ENCODE data around the gene CPNE8.

CPNE8 gene

DNA sequence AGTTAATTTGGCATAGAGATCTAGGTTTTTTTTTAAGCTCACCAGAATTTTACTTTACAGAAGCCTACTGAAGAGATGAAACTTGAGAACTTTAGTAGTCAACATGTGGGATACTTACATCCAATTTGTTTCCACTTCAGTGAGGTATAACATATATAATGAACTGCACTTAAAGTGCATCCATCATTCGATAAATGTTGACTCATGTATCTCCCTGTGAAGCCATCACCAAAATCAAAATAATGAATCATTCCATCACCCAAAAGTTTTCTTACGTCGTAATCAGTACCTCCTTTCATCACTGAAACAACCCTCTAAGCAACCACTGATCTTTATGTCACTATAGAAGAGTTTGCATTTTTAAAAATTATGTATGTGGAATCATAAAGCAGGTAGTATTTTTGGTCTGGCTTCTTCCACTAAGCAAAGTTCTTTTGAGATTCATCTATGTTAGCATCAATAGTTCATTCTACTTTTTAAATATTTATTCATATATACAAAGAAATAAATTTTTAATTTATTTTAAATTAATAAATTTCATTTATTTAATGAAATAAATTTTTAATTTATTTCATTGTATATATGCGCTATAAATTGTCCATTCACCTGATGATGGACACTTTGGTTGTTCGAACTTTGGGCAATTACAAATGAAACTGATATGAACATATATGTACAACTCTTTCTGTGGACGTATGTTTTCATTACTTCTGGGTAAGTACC lies 2.0 kb upstream of the CPNE8 start:
- TF ChIP-seq, protein P1, sequence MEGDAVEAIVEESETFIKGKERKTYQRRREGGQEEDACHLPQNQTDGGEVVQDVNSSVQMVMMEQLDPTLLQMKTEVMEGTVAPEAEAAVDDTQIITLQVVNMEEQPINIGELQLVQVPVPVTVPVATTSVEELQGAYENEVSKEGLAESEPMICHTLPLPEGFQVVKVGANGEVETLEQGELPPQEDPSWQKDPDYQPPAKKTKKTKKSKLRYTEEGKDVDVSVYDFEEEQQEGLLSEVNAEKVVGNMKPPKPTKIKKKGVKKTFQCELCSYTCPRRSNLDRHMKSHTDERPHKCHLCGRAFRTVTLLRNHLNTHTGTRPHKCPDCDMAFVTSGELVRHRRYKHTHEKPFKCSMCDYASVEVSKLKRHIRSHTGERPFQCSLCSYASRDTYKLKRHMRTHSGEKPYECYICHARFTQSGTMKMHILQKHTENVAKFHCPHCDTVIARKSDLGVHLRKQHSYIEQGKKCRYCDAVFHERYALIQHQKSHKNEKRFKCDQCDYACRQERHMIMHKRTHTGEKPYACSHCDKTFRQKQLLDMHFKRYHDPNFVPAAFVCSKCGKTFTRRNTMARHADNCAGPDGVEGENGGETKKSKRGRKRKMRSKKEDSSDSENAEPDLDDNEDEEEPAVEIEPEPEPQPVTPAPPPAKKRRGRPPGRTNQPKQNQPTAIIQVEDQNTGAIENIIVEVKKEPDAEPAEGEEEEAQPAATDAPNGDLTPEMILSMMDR (IDR thresholded peaks at IDR 0.05; ENCODE audit: low read depth, low read length), result no peak
- H3K4me3 ChIP-seq (ENCODE audit: low read depth, low read length), result no peak overlapping the region

DNA sequence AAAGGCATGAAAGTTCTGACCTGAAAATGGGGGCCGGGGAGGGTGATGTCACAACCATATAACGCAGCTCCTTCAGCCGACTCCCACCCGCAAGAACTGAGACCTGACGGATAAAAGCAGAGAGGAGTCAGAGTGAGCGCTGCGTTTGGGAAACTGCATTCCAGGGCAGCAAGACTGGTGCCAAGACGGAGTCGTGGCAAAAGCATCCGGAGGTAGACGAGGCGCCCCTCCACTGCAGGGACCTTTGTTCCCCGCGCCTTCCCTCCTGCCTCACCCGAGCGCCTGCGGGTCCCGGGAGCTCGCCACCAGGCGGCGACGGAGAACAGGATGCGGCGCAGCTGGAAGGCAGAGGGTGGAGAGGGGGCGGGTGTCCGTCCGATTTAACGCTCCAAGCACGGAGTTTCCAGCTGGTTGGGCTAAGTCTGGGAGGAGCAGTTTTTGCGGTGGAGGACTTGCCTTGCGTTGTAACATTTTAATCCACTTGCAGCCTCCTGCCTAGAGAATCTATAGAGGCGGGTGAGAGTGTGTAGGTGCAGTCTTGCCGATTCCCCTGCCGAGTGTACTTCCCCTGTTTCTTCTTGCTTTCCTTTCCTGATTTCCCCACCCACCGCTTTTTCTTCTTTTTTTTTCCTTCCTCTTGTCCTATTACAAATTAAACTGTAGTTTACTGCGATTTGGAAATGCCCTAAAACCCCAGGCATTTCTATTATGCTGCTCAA lies 1.2 kb upstream of the CPNE8 start:
- TF ChIP-seq, protein P1 (IDR thresholded peaks at IDR 0.05; ENCODE audit: low read depth, low read length), result 0 out of 2 replicates have a peak, but pooled peaks have one; percentile 10
- H3K4me3 ChIP-seq (ENCODE audit: low read depth, low read length), result no peak overlapping the region

DNA sequence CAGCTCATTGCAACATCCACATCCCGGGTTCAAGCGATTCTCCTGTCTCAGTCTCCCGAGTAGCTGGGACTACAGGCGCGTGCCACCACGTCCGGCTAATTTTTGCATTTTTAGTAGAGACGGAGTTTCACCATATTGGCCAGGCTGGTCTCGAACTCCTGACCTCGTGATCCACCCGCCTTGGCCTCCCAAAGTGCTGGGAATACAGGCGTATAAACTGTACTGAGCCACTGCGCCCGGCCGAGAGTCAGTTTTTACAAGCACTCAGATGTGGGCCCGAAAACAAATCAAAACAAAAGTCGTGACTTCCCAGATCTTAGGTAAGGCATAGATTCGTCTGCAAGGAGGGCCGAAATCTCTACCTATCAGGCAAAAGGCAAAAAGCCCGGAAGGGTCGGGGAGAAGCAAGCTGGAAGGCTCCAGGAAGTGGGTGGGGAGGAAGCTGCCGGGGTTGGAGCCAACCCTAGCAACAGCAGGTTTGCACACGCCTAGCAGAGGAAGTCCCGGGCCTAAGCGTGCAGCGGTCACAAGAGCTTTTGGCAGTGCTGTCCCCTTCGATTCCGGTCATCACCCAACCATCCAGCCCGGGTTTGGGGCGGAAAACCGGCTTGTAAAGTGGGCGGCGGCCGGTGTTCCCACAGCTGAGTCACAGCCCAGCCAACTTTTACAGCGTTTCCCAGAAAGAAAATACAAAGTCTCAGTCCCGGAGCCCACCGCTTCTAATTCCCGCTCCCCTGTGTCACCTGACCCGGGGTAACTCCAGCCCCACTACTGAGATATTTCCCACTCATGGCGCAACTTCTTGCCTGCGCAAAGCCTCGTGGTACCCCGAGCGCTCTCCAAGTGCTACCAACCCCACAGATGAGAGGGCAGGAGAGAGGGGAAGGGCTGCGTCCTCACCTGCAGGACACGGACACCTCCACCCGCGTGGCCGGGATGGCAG lies 583 bp downstream of the CPNE8 start:
- TF ChIP-seq, protein P1 (IDR thresholded peaks at IDR 0.05; ENCODE audit: low read depth, low read length), result no peak
- no peak overlapping the region for H3K4me3 ChIP-seq (ENCODE audit: low read depth, low read length)

DNA sequence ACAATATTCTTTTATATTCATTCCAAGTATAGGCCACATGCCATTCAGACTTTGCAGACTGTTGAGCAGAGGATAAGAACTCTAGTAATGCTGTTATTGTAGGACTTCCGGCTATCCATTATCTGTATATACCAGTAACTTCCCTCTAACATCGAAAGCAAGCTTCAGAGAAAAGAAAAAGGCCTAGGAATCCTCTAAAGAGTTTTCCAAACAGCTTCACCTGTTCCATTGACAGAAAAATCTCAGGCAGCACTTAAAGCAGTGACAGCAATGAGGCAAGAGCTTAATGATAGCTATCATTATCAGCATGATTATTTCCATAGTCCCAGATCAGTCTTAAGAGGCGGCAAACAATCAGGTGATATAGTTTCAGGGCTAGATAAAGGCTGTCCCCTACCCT lies 1.8 kb downstream of the CPNE8 start:
- TF ChIP-seq, protein P1 (IDR thresholded peaks at IDR 0.05; ENCODE audit: low read depth, low read length), result no peak
- no peak overlapping the region for H3K4me3 ChIP-seq (ENCODE audit: low read depth, low read length)

DNA sequence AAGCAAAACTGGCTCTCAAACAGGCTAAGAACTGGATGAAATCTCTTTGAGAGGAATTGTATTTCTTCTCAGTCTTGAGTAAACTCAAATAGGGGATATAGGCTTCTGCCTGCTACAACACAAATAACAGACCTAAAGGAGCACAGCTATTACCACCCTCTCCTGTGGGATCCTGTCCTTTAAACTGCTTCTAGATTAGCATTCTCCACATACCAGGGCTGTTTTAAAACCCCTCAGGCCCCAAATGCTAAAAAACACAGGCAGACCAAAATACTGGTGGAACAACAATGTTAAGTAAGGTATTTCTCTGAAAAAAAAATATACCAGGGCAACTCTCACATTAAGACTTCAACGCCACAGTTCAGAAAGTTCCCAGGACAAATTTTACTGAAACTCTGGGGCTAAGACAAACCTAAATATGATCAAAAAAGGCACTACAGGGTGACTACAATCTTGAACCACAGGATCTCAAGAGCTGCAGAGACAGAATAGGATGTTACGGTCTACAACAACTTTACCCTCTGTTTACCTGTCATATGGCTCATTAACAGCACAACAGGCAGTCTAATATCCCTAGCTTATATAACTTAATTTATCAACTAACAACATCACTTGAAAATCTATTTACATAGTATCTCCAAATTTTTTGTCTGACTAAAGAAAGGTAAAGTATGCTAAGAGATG lies 7.2 kb downstream of the CPNE8 start:
- TF ChIP-seq, protein P1 (IDR thresholded peaks at IDR 0.05; ENCODE audit: low read depth, low read length), result no peak
- H3K4me3 ChIP-seq (ENCODE audit: low read depth, low read length), result no peak overlapping the region

DNA sequence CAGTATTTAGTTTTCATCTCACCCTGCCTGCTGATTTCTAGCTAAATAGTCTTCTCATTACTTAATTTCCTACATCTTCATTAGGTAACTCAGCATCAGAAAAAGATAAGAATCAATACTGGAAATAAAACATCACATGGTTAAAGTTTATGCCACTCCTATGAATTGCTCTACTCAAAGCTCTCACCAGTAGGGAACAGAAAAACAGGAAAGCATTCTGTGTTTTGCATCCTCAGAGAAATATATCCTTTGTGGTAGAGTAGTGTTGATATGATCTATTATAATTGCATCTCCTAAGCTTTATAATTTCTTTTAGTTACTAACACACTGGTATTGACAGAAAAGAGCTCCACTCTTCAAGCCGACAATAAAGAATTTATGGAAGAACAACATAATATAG lies 9.9 kb downstream of the CPNE8 start:
- TF ChIP-seq, protein P1 (IDR thresholded peaks at IDR 0.05; ENCODE audit: low read depth, low read length), result no peak
- H3K4me3 ChIP-seq (ENCODE audit: low read depth, low read length), result no peak overlapping the region
